ACC112 (cell line): ENCODE results near the gene SLC50A1.
"Not testable (repeated sequence)": the region's sequence is repeated elsewhere in the genome, so short reads cannot be mapped to it uniquely, and the experiment has no call there.

ENCODE experiments used
- H2AFZ ChIP-seq: fragments of 200-600 bp; sonication (generic); one replicate; pipeline ENCODE4 v1.6.0; 2017; ENCODE audit warnings: antibody characterized with exemption, low read length; ENCODE audit not compliant: unreplicated experiment
- H3K27ac ChIP-seq: fragments of 200-600 bp; sonication (generic); 2 replicates; pipeline ENCODE4 v1.5.1; 2014; ENCODE audit warnings: low read depth, mild to moderate bottlenecking, antibody characterized with exemption, low read length, moderate library complexity
- H3K27me3 ChIP-seq: fragments of 200-600 bp; sonication (generic); 2 replicates; pipeline ENCODE4 v1.6.1; 2014; ENCODE audit warnings: mild to moderate bottlenecking, antibody characterized with exemption, low read length, moderate library complexity, mixed read lengths; ENCODE audit not compliant: insufficient read depth
- H3K36me3 ChIP-seq: fragments of 200-600 bp; sonication (generic); 2 replicates; pipeline ENCODE4 v1.6.1; 2016; ENCODE audit warnings: mild to moderate bottlenecking, antibody characterized with exemption, low read length, moderate library complexity, mixed read lengths; ENCODE audit not compliant: insufficient read depth
- H3K4me1 ChIP-seq: fragments of 200-600 bp; sonication (generic); one replicate; pipeline ENCODE4 v1.6.1; 2016; ENCODE audit warnings: low read length, mixed read lengths; ENCODE audit not compliant: insufficient read depth, unreplicated experiment, control insufficient read depth
- H3K4me3 ChIP-seq: fragments of 200-600 bp; sonication (generic); 2 replicates; pipeline ENCODE4 v1.5.1; 2014; ENCODE audit warnings: mild to moderate bottlenecking, low read depth, low read length
- H3K79me2 ChIP-seq: fragments of 200-600 bp; sonication (generic); one replicate; pipeline ENCODE4 v1.6.0; 2016; ENCODE audit warnings: low read length; ENCODE audit not compliant: control insufficient read depth, unreplicated experiment, insufficient read depth

SLC50A1 gene

GRCh38 chr1:155136748-155137147 is 1.1 kb downstream of the SLC50A1 start:
- Histone ChIP-seq H3K4me3 (peak overlapping the region; percentile 82), H3K4me1 (peaks cover 26% of the 10 kb centered on the region), H2AFZ (no peak overlapping the region), H3K79me2 (peaks cover 33% of the 10 kb centered on the region), H3K36me3 (peaks cover 3% of the 10 kb centered on the region; the same call in 1 of the 2 replicates), H3K27ac (peak overlapping the region; percentile 96), H3K27me3 (no peaks in the 10 kb centered on the region)

GRCh38 chr1:155137154-155137949 is 1.7 kb downstream of the SLC50A1 start:
- H3K79me2 ChIP-seq: peaks cover 33% of the 10 kb centered on the region
- peak overlapping the region; percentile 82 for H3K4me3 ChIP-seq
- H3K36me3 ChIP-seq: peaks cover 3% of the 10 kb centered on the region; the same call in 1 of the 2 replicates
- peak overlapping the region; percentile 96 for H3K27ac ChIP-seq
- H3K27me3 ChIP-seq: no peaks in the 10 kb centered on the region
- no peak overlapping the region for H2AFZ ChIP-seq
- peaks cover 26% of the 10 kb centered on the region for H3K4me1 ChIP-seq

- peaks cover 3% of the 10 kb centered on the region; the same call in 1 of the 2 replicates for H3K36me3 ChIP-seq
- H3K79me2 ChIP-seq: peaks cover 33% of the 10 kb centered on the region
- H3K4me3 ChIP-seq: peak within 1 kb of the TSS; percentile 90
- peak within 1 kb of the TSS; percentile 68 for H3K27ac ChIP-seq
- peak within 1 kb of the TSS; percentile 92 for H2AFZ ChIP-seq
- peaks cover 18% of the 10 kb centered on the region for H3K4me1 ChIP-seq
- no peaks in the 10 kb centered on the region for H3K27me3 ChIP-seq
These were observed 4.4 kb downstream of the SLC50A1 start, which contains the start of gene DPM3 for GRCh38 chr1:155139895-155140629. DPM3 (minus strand) TSS chr1:155140531; CDS start chr1:155140240, 291 bp downstream.

- Histone ChIP-seq H3K79me2 (peaks cover 33% of the 10 kb centered on the region), H2AFZ (peak overlapping the region; percentile 92)
These were observed 4.9 kb downstream of the SLC50A1 start for GRCh38 chr1:155140630-155140953.

GRCh38 chr1:155141749-155142148 is 6.1 kb downstream of the SLC50A1 start:
- Histone ChIP-seq H3K27me3 (no peaks in the 10 kb centered on the region), H2AFZ (no peak overlapping the region), H3K79me2 (peaks cover 31% of the 10 kb centered on the region), H3K4me1 (peaks cover 16% of the 10 kb centered on the region), H3K4me3 (no peak overlapping the region), H3K27ac (no peak overlapping the region), H3K36me3 (peaks cover 3% of the 10 kb centered on the region; the same call in 1 of the 2 replicates)

More at GRCh38 chr1:155140630-155140953, 4.9 kb downstream of the SLC50A1 start:
- peaks cover 3% of the 10 kb centered on the region; the same call in 1 of the 2 replicates for H3K36me3 ChIP-seq
- H3K27me3 ChIP-seq: no peaks in the 10 kb centered on the region
- no peak overlapping the region for H3K27ac ChIP-seq
- H3K4me3 ChIP-seq: peak overlapping the region; percentile 90
- H3K4me1 ChIP-seq: peaks cover 18% of the 10 kb centered on the region

- no peaks in the 10 kb centered on the region for H3K36me3 ChIP-seq
- H3K27me3 ChIP-seq: peaks cover 4% of the 10 kb centered on the region; the same call in 1 of the 2 replicates
- no peak overlapping the region for H3K27ac ChIP-seq
- H3K4me1 ChIP-seq: no peaks in the 10 kb centered on the region
- no peak overlapping the region for H2AFZ ChIP-seq
- no peaks in the 10 kb centered on the region for H3K79me2 ChIP-seq
- no peak overlapping the region for H3K4me3 ChIP-seq
These were observed 9.8 kb downstream of the SLC50A1 start for GRCh38 chr1:155145491-155145890.

- H3K4me1 ChIP-seq, H3K27ac ChIP-seq, H3K79me2 ChIP-seq, H3K36me3 ChIP-seq, H3K4me3 ChIP-seq, H2AFZ ChIP-seq: not testable (repeated sequence)
- peaks cover 23% of the 10 kb centered on the region for H3K27me3 ChIP-seq
These were observed 20.5 kb downstream of the SLC50A1 start for GRCh38 chr1:155155996-155156643.

- Histone ChIP-seq H2AFZ (no peak overlapping the region), H3K27ac (no peak overlapping the region), H3K4me1 (no peaks in the 10 kb centered on the region), H3K4me3 (no peak overlapping the region), H3K36me3 (no peaks in the 10 kb centered on the region), H3K79me2 (no peaks in the 10 kb centered on the region), H3K27me3 (peaks cover 15% of the 10 kb centered on the region)
These were observed 23.3 kb downstream of the SLC50A1 start for GRCh38 chr1:155158991-155159390.

GRCh38 chr1:155160128-155160527 is 24.5 kb downstream of the SLC50A1 start:
- Histone ChIP-seq H2AFZ (no peak overlapping the region), H3K4me3 (no peak overlapping the region)

GRCh38 chr1:155162631-155163030 is 27.0 kb downstream of the SLC50A1 start:
- not testable (repeated sequence) for H2AFZ ChIP-seq, H3K27me3 ChIP-seq, H3K4me1 ChIP-seq, H3K4me3 ChIP-seq, H3K36me3 ChIP-seq, H3K79me2 ChIP-seq, H3K27ac ChIP-seq

More at GRCh38 chr1:155160128-155160527, 24.5 kb downstream of the SLC50A1 start:
- no peak overlapping the region for H3K27ac ChIP-seq
- H3K36me3 ChIP-seq: no peaks in the 10 kb centered on the region
- H3K27me3 ChIP-seq: peaks cover 9% of the 10 kb centered on the region
- no peaks in the 10 kb centered on the region for H3K4me1 ChIP-seq
- H3K79me2 ChIP-seq: no peaks in the 10 kb centered on the region
